ENCODE measurements around the gene IGFALS. TPM values are rescaled to one million over a fixed set of nuclear protein-coding genes. Genes with fewer than 3 reads are reported as not detected.
A peak's percentile ranks its signal among the peaks of the same experiment; 100 is the strongest.

Gene IGFALS
- total RNA-seq, 1 experiment from 2014 or later, result not detected

- CTCF ChIA-PET, result interaction anchor here (0.7 kb wide), 1 partner anchor 92 kb away, joined by 5 read pairs; no protein-coding TSS in a partner anchor
Measured at GRCh38 chr16:1749152-1750117, 44.1 kb downstream of the IGFALS start.

GRCh38 chr16:1747934-1748333, 45.6 kb downstream of the IGFALS start:
- H3K9me2 ChIP-seq (ENCODE audit: insufficient read depth), result no peaks in the 10 kb centered on the region
- H3K9me3 ChIP-seq (ENCODE audit: insufficient read depth, low read depth), result no peaks in the 10 kb centered on the region
- ChIA-PET POLR2A (ENCODE audit: unreplicated experiment) (no interaction called here), CTCF (no interaction called here)
- no peaks in the 10 kb centered on the region; the same call in 1 of the 2 replicates for H3K36me3 ChIP-seq (ENCODE audit: low read depth)
- H3K79me2 ChIP-seq (ENCODE audit: low read depth), result 0 out of 2 replicates have a peak, but pooled peaks cover 3% of the 10 kb centered on the region
- intact Hi-C loops (cut with micrococcal nuclease; ENCODE audit: unreplicated experiment), result loop anchor here (2.0 kb wide), 1 partner anchor 69 kb away; the partner anchor contains the start of gene JPT2
- H3K27ac ChIP-seq, result no peak overlapping the region
- no peak overlapping the region for H3K4me2 ChIP-seq
- no peak for DNase-seq
- peaks cover 49% of the 10 kb centered on the region for H3K4me1 ChIP-seq (replicated peaks; ENCODE audit: insufficient read depth)
- no peaks in the 10 kb centered on the region for H4K20me1 ChIP-seq (ENCODE audit: insufficient read depth)
- H3K4me3 ChIP-seq, result no peak overlapping the region
- peaks cover 36% of the 10 kb centered on the region for H3F3A ChIP-seq (ENCODE audit: insufficient read depth, low read depth)
- TF ChIP-seq EZH2 (IDR thresholded peaks at IDR 0.05; ENCODE audit: low read depth) (no peak), CTCF (conservative IDR thresholded peaks at IDR 0.05) (no peak)
- H3K27me3 ChIP-seq (ENCODE audit: insufficient read depth, low read depth), result no peaks in the 10 kb centered on the region
- no peak overlapping the region for H2AFZ ChIP-seq
- BruUV-seq (replicated peaks), result no TSS peak

More at GRCh38 chr16:1749152-1750117, 44.1 kb downstream of the IGFALS start:
- Histone ChIP-seq H3K9me2 (ENCODE audit: insufficient read depth) (no peaks in the 10 kb centered on the region), H3K4me3 (no peak overlapping the region), H3F3A (ENCODE audit: insufficient read depth, low read depth) (peaks cover 27% of the 10 kb centered on the region), H3K4me2 (no peak overlapping the region), H3K36me3 (ENCODE audit: low read depth) (no peaks in the 10 kb centered on the region; the same call in 1 of the 2 replicates), H3K27ac (no peak overlapping the region), H4K20me1 (ENCODE audit: insufficient read depth) (no peaks in the 10 kb centered on the region), H3K27me3 (ENCODE audit: insufficient read depth, low read depth) (no peaks in the 10 kb centered on the region), H3K4me1 (replicated peaks; ENCODE audit: insufficient read depth) (peaks cover 35% of the 10 kb centered on the region), H2AFZ (no peak overlapping the region), H3K79me2 (ENCODE audit: low read depth) (0 out of 2 replicates have a peak, but pooled peaks cover 3% of the 10 kb centered on the region), H3K9me3 (ENCODE audit: insufficient read depth, low read depth) (no peaks in the 10 kb centered on the region)
- BruUV-seq (replicated peaks), result no TSS peak
- POLR2A ChIA-PET (ENCODE audit: unreplicated experiment), result no interaction called here
- intact Hi-C loops (cut with micrococcal nuclease; ENCODE audit: unreplicated experiment), result no loop called here
- no peak for DNase-seq
- TF ChIP-seq CTCF (conservative IDR thresholded peaks at IDR 0.05) (no peak), EZH2 (IDR thresholded peaks at IDR 0.05; ENCODE audit: low read depth) (no peak)

GRCh38 chr16:1746693-1747195, 46.8 kb downstream of the IGFALS start:
- H4K20me1 ChIP-seq (ENCODE audit: insufficient read depth), result no peaks in the 10 kb centered on the region
- H2AFZ ChIP-seq, result 0 out of 2 replicates have a peak overlapping the region, but pooled peaks have one; percentile 49
- H3K36me3 ChIP-seq (ENCODE audit: low read depth), result no peaks in the 10 kb centered on the region; the same call in 1 of the 2 replicates
- H3K9me2 ChIP-seq (ENCODE audit: insufficient read depth), result no peaks in the 10 kb centered on the region
- H3K79me2 ChIP-seq (ENCODE audit: low read depth), result 0 out of 2 replicates have a peak, but pooled peaks cover 3% of the 10 kb centered on the region
- intact Hi-C loops (cut with micrococcal nuclease; ENCODE audit: unreplicated experiment), result loop anchor here (1.0 to 2.0 kb wide), 2 partner anchors 39 to 68 kb away; partner anchors contain the start of gene JPT2
- ChIA-PET POLR2A (ENCODE audit: unreplicated experiment) (interaction anchor here (1.1 to 1.6 kb wide), 3 partner anchors 25 to 36 kb away, joined by 3 to 11 read pairs (median 9); partner anchors contain the start of genes NUBP2 and SPSB3), CTCF (interaction anchor here (0.5 to 1.7 kb wide), 4 partner anchors 21 to 55 kb away, joined by 3 to 6 read pairs (median 4); partner anchors contain the start of genes EME2 and MRPS34)
- no peaks in the 10 kb centered on the region for H3K9me3 ChIP-seq (ENCODE audit: insufficient read depth, low read depth)
- H3K4me3 ChIP-seq, result peak overlapping the region; percentile 47; the same call in 1 of the 2 replicates
- H3K4me2 ChIP-seq, result peak overlapping the region; percentile 88
- peak; percentile 58 to 75 for DNase-seq
- peaks cover 36% of the 10 kb centered on the region for H3F3A ChIP-seq (ENCODE audit: insufficient read depth, low read depth)
- no TSS peak for BruUV-seq (replicated peaks)
- H3K27me3 ChIP-seq (ENCODE audit: insufficient read depth, low read depth), result no peaks in the 10 kb centered on the region
- TF ChIP-seq EZH2 (IDR thresholded peaks at IDR 0.05; ENCODE audit: low read depth) (no peak), CTCF (conservative IDR thresholded peaks at IDR 0.05) (no peak; the same call in 1 of the 2 replicates)
- peak overlapping the region; percentile 100 for H3K27ac ChIP-seq
- H3K4me1 ChIP-seq (replicated peaks; ENCODE audit: insufficient read depth), result peaks cover 49% of the 10 kb centered on the region
